T-helper 22 cell (primary cell): ENCODE measurements around the gene FANCI.
"Not testable (repeated sequence)": the region's sequence is repeated elsewhere in the genome, so short reads cannot be mapped to it uniquely, and the experiment has no call there.

Experiments used
- DNase-seq: peaks from one replicate; pipeline ENCODE4 v3.0.0-alpha.2; 2020; ENCODE audit warnings: low read depth

Gene FANCI

GRCh38 chr15:89225588-89225987 is 18.2 kb upstream of the FANCI start:
- no peak for DNase-seq

GRCh38 chr15:89226359-89227221 is 17.2 kb upstream of the FANCI start:
- no peak for DNase-seq

- DNase-seq: no peak
Observed at GRCh38 chr15:89227425-89227824, 16.4 kb upstream of the FANCI start.

GRCh38 chr15:89230277-89230676 is 13.5 kb upstream of the FANCI start:
- DNase-seq: no peak

GRCh38 chr15:89231832-89232231 is 11.9 kb upstream of the FANCI start:
- DNase-seq: no peak

GRCh38 chr15:89239883-89240810 is 3.6 kb upstream of the FANCI start:
- not testable (repeated sequence) for DNase-seq

- DNase-seq: no peak
Observed at GRCh38 chr15:89243046-89243690, 611 bp upstream of the FANCI start.

- no peak for DNase-seq
Observed at GRCh38 chr15:89244574-89244903, 760 bp downstream of the FANCI start.

GRCh38 chr15:89247446-89247845 is 3.7 kb downstream of the FANCI start:
- DNase-seq: no peak

- no peak for DNase-seq
Observed at GRCh38 chr15:89248584-89248983, 4.8 kb downstream of the FANCI start.

- not testable (repeated sequence) for DNase-seq
Observed at GRCh38 chr15:89250142-89250541, 6.4 kb downstream of the FANCI start.

- not testable (repeated sequence) for DNase-seq
Observed at GRCh38 chr15:89277281-89277680, 33.5 kb downstream of the FANCI start.

GRCh38 chr15:89278307-89278706 is 34.5 kb downstream of the FANCI start:
- no peak for DNase-seq

- no peak for DNase-seq
Observed at GRCh38 chr15:89282631-89283030, 38.9 kb downstream of the FANCI start.

- DNase-seq: no peak
Observed at GRCh38 chr15:89283201-89283600, 39.4 kb downstream of the FANCI start.

- no peak for DNase-seq
Observed at GRCh38 chr15:89291934-89292438, 48.2 kb downstream of the FANCI start.

GRCh38 chr15:89293012-89293411 is 49.2 kb downstream of the FANCI start:
- DNase-seq: no peak

GRCh38 chr15:89299896-89300295 is 56.1 kb downstream of the FANCI start:
- DNase-seq: no peak

GRCh38 chr15:89301304-89302089 is 57.7 kb downstream of the FANCI start:
- no peak for DNase-seq

- no peak for DNase-seq
Observed at GRCh38 chr15:89303986-89304385, 60.2 kb downstream of the FANCI start.

GRCh38 chr15:89305395-89305794 is 61.6 kb downstream of the FANCI start:
- DNase-seq: no peak
